HCT116 (cell line): ENCODE results near the gene TMEM53.
"Not testable (repeated sequence)": the region's sequence is repeated elsewhere in the genome, so short reads cannot be mapped to it uniquely, and the experiment has no call there.

Source experiments
- CBX3 ChIP-seq: IDR thresholded peaks from 2 replicates; pipeline ENCODE4 v1.6.1; 2012; ENCODE audit warnings: low read depth
- EGR1 ChIP-seq: IDR thresholded peaks from 2 replicates; pipeline ENCODE4 v1.6.1; 2012; ENCODE audit warnings: low read depth
- EZH2phosphoT487 ChIP-seq: fragments of 200-600 bp; IDR thresholded peaks from 2 replicates; pipeline ENCODE4 v1.6.1; 2018; ENCODE audit warnings: antibody characterized with exemption, borderline replicate concordance
- MAX ChIP-seq: IDR thresholded peaks from 2 replicates; pipeline ENCODE4 v1.6.1; 2012
- POLR2A ChIP-seq: IDR thresholded peaks from 2 replicates; pipeline ENCODE4 v1.7.0; 2011; ENCODE audit warnings: borderline replicate concordance; ENCODE audit not compliant: insufficient read depth, insufficient read length; ENCODE audit errors: extremely low read depth
- POLR2AphosphoS5 ChIP-seq: IDR thresholded peaks from 2 replicates; pipeline ENCODE4 v1.6.1; 2011; ENCODE audit warnings: mild to moderate bottlenecking, low read depth, low read length, moderate library complexity
- RAD21 ChIP-seq: IDR thresholded peaks from 2 replicates; pipeline ENCODE4 v1.6.1; 2012; ENCODE audit warnings: low read depth, mild to moderate bottlenecking
- SP1 ChIP-seq: IDR thresholded peaks from 2 replicates; pipeline ENCODE4 v1.6.1; 2012; ENCODE audit warnings: low read depth
- SRF ChIP-seq: IDR thresholded peaks from 2 replicates; pipeline ENCODE4 v1.6.1; 2012; ENCODE audit warnings: low read depth
- TF ChIP-seq, protein P1 (sequence below), 3 experiments: fragments of 200-600 bp in 1 of 3; sonication (generic) in 1 of 3; IDR thresholded peaks in 2 of 3; conservative IDR thresholded peaks in 1 of 3; 2 replicates each; pipeline ENCODE4 v1.5.1; 2012 to 2017; ENCODE audit warnings: low read depth in 2 of 3, low read length in 2 of 3, antibody characterized with exemption in 1 of 3, borderline replicate concordance in 1 of 3, control low read depth in 1 of 3, mild to moderate bottlenecking in 1 of 3, mixed read lengths in 1 of 3, mixed run types in 1 of 3, moderate library complexity in 1 of 3; ENCODE audit not compliant: insufficient read depth in 1 of 3

DNA sequence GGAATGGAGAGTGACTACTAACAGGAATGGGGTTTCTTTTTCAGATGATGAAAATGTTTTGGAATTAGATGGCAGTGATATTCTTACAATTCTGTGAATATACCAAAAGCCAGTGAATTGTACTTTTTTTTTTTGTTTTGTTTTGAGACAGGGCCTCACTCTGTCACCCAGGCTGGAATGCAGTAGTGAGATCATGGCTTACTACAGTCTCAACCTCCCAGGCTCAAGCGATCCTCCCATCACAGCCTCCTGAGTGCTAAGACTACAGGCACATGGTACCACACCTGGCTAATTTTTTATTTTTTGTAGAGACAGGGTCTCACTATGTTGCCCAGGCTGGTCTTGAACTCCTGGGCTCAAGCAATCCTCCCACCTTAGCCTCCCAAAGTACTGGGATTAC lies 7.6 kb downstream of the TMEM53 start:
- TF ChIP-seq, protein P1, sequence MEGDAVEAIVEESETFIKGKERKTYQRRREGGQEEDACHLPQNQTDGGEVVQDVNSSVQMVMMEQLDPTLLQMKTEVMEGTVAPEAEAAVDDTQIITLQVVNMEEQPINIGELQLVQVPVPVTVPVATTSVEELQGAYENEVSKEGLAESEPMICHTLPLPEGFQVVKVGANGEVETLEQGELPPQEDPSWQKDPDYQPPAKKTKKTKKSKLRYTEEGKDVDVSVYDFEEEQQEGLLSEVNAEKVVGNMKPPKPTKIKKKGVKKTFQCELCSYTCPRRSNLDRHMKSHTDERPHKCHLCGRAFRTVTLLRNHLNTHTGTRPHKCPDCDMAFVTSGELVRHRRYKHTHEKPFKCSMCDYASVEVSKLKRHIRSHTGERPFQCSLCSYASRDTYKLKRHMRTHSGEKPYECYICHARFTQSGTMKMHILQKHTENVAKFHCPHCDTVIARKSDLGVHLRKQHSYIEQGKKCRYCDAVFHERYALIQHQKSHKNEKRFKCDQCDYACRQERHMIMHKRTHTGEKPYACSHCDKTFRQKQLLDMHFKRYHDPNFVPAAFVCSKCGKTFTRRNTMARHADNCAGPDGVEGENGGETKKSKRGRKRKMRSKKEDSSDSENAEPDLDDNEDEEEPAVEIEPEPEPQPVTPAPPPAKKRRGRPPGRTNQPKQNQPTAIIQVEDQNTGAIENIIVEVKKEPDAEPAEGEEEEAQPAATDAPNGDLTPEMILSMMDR (IDR thresholded peaks at IDR 0.05 in 2 of 3, conservative IDR thresholded peaks at IDR 0.05 in 1 of 3; ENCODE audit: borderline replicate concordance in 1 of 3, insufficient read depth in 1 of 3, low read depth in 2 of 3, low read length in 2 of 3), result not testable (repeated sequence)
- TF ChIP-seq POLR2AphosphoS5, SP1, SRF, EGR1, EZH2phosphoT487, MAX, POLR2A, RAD21, CBX3: not testable (repeated sequence)
